ENCODE data around the gene KDM3A. TPM values are rescaled to one million over a fixed set of nuclear protein-coding genes. Genes with fewer than 3 reads are reported as not detected.

The KDM3A gene
- total RNA-seq, 1 donor from 2014 or later: 51.2 TPM

- no peak for TF ChIP-seq CTCF (conservative IDR thresholded peaks at IDR 0.05)
- H3K4me1 Mint-ChIP-seq: peaks cover under 1% of the 10 kb centered on the region
- no peak overlapping the region for H3K4me3 Mint-ChIP-seq
- peaks cover 37% of the 10 kb centered on the region for H3K27me3 Mint-ChIP-seq (ENCODE audit: low read depth)
- DNase-seq (ENCODE audit: low read depth, low spot score): no peak
- H3K9me3 Mint-ChIP-seq: peaks cover 2% of the 10 kb centered on the region
- no peaks in the 10 kb centered on the region for H3K36me3 Mint-ChIP-seq (ENCODE audit: low read depth)
- no peak overlapping the region for H3K27ac Mint-ChIP-seq (ENCODE audit: unreplicated experiment)
Measured at GRCh38 chr2:86420913-86421312, 20.3 kb upstream of the KDM3A start.

- no peak for DNase-seq (ENCODE audit: low read depth, low spot score)
- TF ChIP-seq CTCF (conservative IDR thresholded peaks at IDR 0.05): no peak
- no peak overlapping the region for H3K4me3 Mint-ChIP-seq
- H3K4me1 Mint-ChIP-seq: no peaks in the 10 kb centered on the region
- no peaks in the 10 kb centered on the region for H3K36me3 Mint-ChIP-seq (ENCODE audit: low read depth)
- H3K9me3 Mint-ChIP-seq: peaks cover 9% of the 10 kb centered on the region
- H3K27me3 Mint-ChIP-seq (ENCODE audit: low read depth): peaks cover 43% of the 10 kb centered on the region
- H3K27ac Mint-ChIP-seq (ENCODE audit: unreplicated experiment): no peak overlapping the region
Measured at GRCh38 chr2:86426271-86426670, 14.9 kb upstream of the KDM3A start.

GRCh38 chr2:86429335-86429734, 11.8 kb upstream of the KDM3A start:
- no peak for TF ChIP-seq CTCF (conservative IDR thresholded peaks at IDR 0.05)
- H3K36me3 Mint-ChIP-seq (ENCODE audit: low read depth): no peaks in the 10 kb centered on the region
- no peaks in the 10 kb centered on the region for H3K4me1 Mint-ChIP-seq
- peaks cover 50% of the 10 kb centered on the region for H3K27me3 Mint-ChIP-seq (ENCODE audit: low read depth)
- no peak for DNase-seq (ENCODE audit: low read depth, low spot score)
- no peak overlapping the region for H3K4me3 Mint-ChIP-seq
- H3K27ac Mint-ChIP-seq (ENCODE audit: unreplicated experiment): no peak overlapping the region
- H3K9me3 Mint-ChIP-seq: peaks cover 13% of the 10 kb centered on the region

- no peak for DNase-seq (ENCODE audit: low read depth, low spot score)
- Mint-ChIP-seq H3K4me3 (no peak overlapping the region), H3K27ac (ENCODE audit: unreplicated experiment) (no peak overlapping the region), H3K27me3 (ENCODE audit: low read depth) (peaks cover 45% of the 10 kb centered on the region), H3K4me1 (no peaks in the 10 kb centered on the region), H3K36me3 (ENCODE audit: low read depth) (no peaks in the 10 kb centered on the region), H3K9me3 (peaks cover 13% of the 10 kb centered on the region)
- TF ChIP-seq CTCF (conservative IDR thresholded peaks at IDR 0.05): no peak
Measured at GRCh38 chr2:86430368-86430767, 10.8 kb upstream of the KDM3A start.

- Mint-ChIP-seq H3K4me3 (no peak overlapping the region), H3K4me1 (no peaks in the 10 kb centered on the region), H3K27me3 (ENCODE audit: low read depth) (peaks cover 31% of the 10 kb centered on the region), H3K9me3 (peaks cover 18% of the 10 kb centered on the region), H3K27ac (ENCODE audit: unreplicated experiment) (no peak overlapping the region), H3K36me3 (ENCODE audit: low read depth) (no peaks in the 10 kb centered on the region)
- DNase-seq (ENCODE audit: low read depth, low spot score): no peak
- no peak for TF ChIP-seq CTCF (conservative IDR thresholded peaks at IDR 0.05)
Measured at GRCh38 chr2:86433137-86433536, 8.0 kb upstream of the KDM3A start.

- Mint-ChIP-seq H3K27me3 (ENCODE audit: low read depth) (peaks cover 29% of the 10 kb centered on the region), H3K27ac (ENCODE audit: unreplicated experiment) (no peak overlapping the region), H3K9me3 (peaks cover 18% of the 10 kb centered on the region), H3K36me3 (ENCODE audit: low read depth) (no peaks in the 10 kb centered on the region), H3K4me1 (no peaks in the 10 kb centered on the region), H3K4me3 (no peak overlapping the region)
- no peak for DNase-seq (ENCODE audit: low read depth, low spot score)
- TF ChIP-seq CTCF (conservative IDR thresholded peaks at IDR 0.05): no peak
Measured at GRCh38 chr2:86434290-86434689, 6.9 kb upstream of the KDM3A start.
